Astrocyte of the spinal cord (primary cell): Measurements from ENCODE around the gene PRKCE.
"Not testable (repeated sequence)": the region's sequence is repeated elsewhere in the genome, so short reads cannot be mapped to it uniquely, and the experiment has no call there.

Source experiments
- DNase-seq: peaks from one replicate; pipeline ENCODE4 v3.0.0; 2011; ENCODE audit warnings: low read depth, low spot score
- H3K4me3 ChIP-seq: 2 replicates; pipeline ENCODE4 v1.5.1; 2011; ENCODE audit warnings: low read depth, mild to moderate bottlenecking, low read length, moderate library complexity
- CTCF ChIP-seq: IDR thresholded peaks from 2 replicates; pipeline ENCODE4 v1.5.1; 2012; ENCODE audit warnings: low read depth, mild to moderate bottlenecking, low read length, inconsistent platforms
- in situ Hi-C: cut with HindIII; loops from 2 replicates; pipeline ENCODE4 v1.10.0; 2017; ENCODE audit warnings: low sequenced_read_pairs

Gene PRKCE

GRCh38 chr2:45888167-45888566, 236.7 kb downstream of the PRKCE start:
- TF ChIP-seq CTCF: no peak
- DNase-seq: no peak
- no peak overlapping the region for H3K4me3 ChIP-seq
- in situ Hi-C loops: no loop called here

- H3K4me3 ChIP-seq: no peak overlapping the region
- no peak for TF ChIP-seq CTCF
- in situ Hi-C loops: no loop called here
- DNase-seq: no peak
These were observed 237.2 kb downstream of the PRKCE start for GRCh38 chr2:45888641-45889040.

- in situ Hi-C loops: no loop called here
- peak; percentile 6 for TF ChIP-seq CTCF
- DNase-seq: no peak
- H3K4me3 ChIP-seq: no peak overlapping the region
These were observed 237.6 kb downstream of the PRKCE start for GRCh38 chr2:45889053-45889452.

GRCh38 chr2:45889620-45890370, 238.3 kb downstream of the PRKCE start:
- in situ Hi-C loops: no loop called here
- no peak for DNase-seq
- TF ChIP-seq CTCF: no peak
- no peak overlapping the region for H3K4me3 ChIP-seq

GRCh38 chr2:45890371-45890646, 238.8 kb downstream of the PRKCE start:
- H3K4me3 ChIP-seq, in situ Hi-C loops, DNase-seq: not testable (repeated sequence)

GRCh38 chr2:45890819-45891218, 239.3 kb downstream of the PRKCE start:
- no peak for DNase-seq
- in situ Hi-C loops: no loop called here
- no peak for TF ChIP-seq CTCF
- no peak overlapping the region for H3K4me3 ChIP-seq

- no peak for DNase-seq
- H3K4me3 ChIP-seq: no peak overlapping the region
- in situ Hi-C loops: no loop called here
- no peak for TF ChIP-seq CTCF
These were observed 240.4 kb downstream of the PRKCE start for GRCh38 chr2:45891719-45892424.
